Anterior cingulate cortex (tissue), 58 donors: ENCODE data around the gene LPAR6.
"Not testable (repeated sequence)": the region's sequence is repeated elsewhere in the genome, so short reads cannot be mapped to it uniquely, and the experiment has no call there.

ENCODE experiments used
- DNase-seq, 58 donors: peaks; one replicate each; lab custom pipeline; 2025; lab: John Stamatoyannopoulos, UW

LPAR6 gene

GRCh38 chr13:48412881-48413351 lies at the start of gene LPAR6:
Gene LPAR6 (minus strand): TSS chr13:48413113. CDS start chr13:48412423, 690 bp downstream.
- DNase-seq = peak in 1 of 58 donors; percentile 42

GRCh38 chr13:48457578-48458242 lies 44.8 kb upstream of the LPAR6 start:
- DNase-seq = no peak

- DNase-seq = no peak
These were observed 43.6 kb upstream of the LPAR6 start for GRCh38 chr13:48456546-48456945.

GRCh38 chr13:48451196-48451595 lies 38.3 kb upstream of the LPAR6 start:
- not testable (repeated sequence) for DNase-seq

GRCh38 chr13:48449656-48450055 lies 36.7 kb upstream of the LPAR6 start:
- no peak for DNase-seq

- DNase-seq = no peak
These were observed 36.2 kb upstream of the LPAR6 start for GRCh38 chr13:48448959-48449614.

- DNase-seq = no peak
These were observed 35.5 kb upstream of the LPAR6 start for GRCh38 chr13:48448285-48448958.

GRCh38 chr13:48446464-48446863 lies 33.6 kb upstream of the LPAR6 start:
- DNase-seq = no peak

GRCh38 chr13:48443442-48444208 lies 30.7 kb upstream of the LPAR6 start:
- DNase-seq = no peak

- DNase-seq = peak in 22 of 58 donors; percentile 7 to 41 (median 20)
These were observed 24.5 kb upstream of the LPAR6 start for GRCh38 chr13:48437371-48437770.

GRCh38 chr13:48436661-48437288 lies 23.9 kb upstream of the LPAR6 start:
- no peak for DNase-seq

GRCh38 chr13:48434200-48434599 lies 21.3 kb upstream of the LPAR6 start:
- DNase-seq = no peak

- no peak for DNase-seq
These were observed 19.2 kb upstream of the LPAR6 start for GRCh38 chr13:48431987-48432615.

GRCh38 chr13:48431431-48431830 lies 18.5 kb upstream of the LPAR6 start:
- no peak for DNase-seq

- no peak for DNase-seq
These were observed 17.0 kb upstream of the LPAR6 start for GRCh38 chr13:48429886-48430285.

GRCh38 chr13:48429036-48429435 lies 16.1 kb upstream of the LPAR6 start:
- no peak for DNase-seq

GRCh38 chr13:48426755-48427298 lies 13.9 kb upstream of the LPAR6 start:
- peak in 4 of 58 donors; percentile 9 to 24 (median 12) for DNase-seq

GRCh38 chr13:48426052-48426451 lies 13.1 kb upstream of the LPAR6 start:
- DNase-seq = no peak

- DNase-seq = no peak
These were observed 11.3 kb upstream of the LPAR6 start for GRCh38 chr13:48424212-48424611.
